GM23248 (cell line): ENCODE measurements around the gene LHCGR. TPM values are rescaled to one million over a fixed set of nuclear protein-coding genes. Genes with fewer than 3 reads are reported as not detected.
"Not testable (repeated sequence)": the region's sequence is repeated elsewhere in the genome, so short reads cannot be mapped to it uniquely, and the experiment has no call there.

Experiments used
- DNase-seq: peaks from one replicate; pipeline ENCODE4 v3.0.0-alpha.2; 2015
- H2AFZ ChIP-seq: fragments of 200-600 bp; sonication (generic); 2 replicates; pipeline ENCODE4 v1.6.1; 2016; ENCODE audit warnings: antibody characterized with exemption
- H3F3A ChIP-seq: fragments of 200-600 bp; sonication (generic); 2 replicates; pipeline ENCODE4 v1.6.1; 2016; ENCODE audit warnings: mild to moderate bottlenecking, antibody characterized with exemption, mixed run types; ENCODE audit not compliant: insufficient read depth
- H3K27ac ChIP-seq: fragments of 200-600 bp; sonication (generic); 2 replicates; pipeline ENCODE4 v1.5.1; 2016; ENCODE audit warnings: mild to moderate bottlenecking
- H3K27me3 ChIP-seq: fragments of 200-600 bp; sonication (generic); replicated peaks from 2 replicates; pipeline ENCODE4 v1.6.1; 2016; ENCODE audit warnings: mild to moderate bottlenecking; ENCODE audit not compliant: insufficient read depth
- H3K36me3 ChIP-seq: fragments of 200-600 bp; sonication (generic); 2 replicates; pipeline ENCODE4 v1.6.1; 2016; ENCODE audit warnings: low read depth, mild to moderate bottlenecking
- H3K4me1 ChIP-seq: fragments of 200-600 bp; sonication (generic); 2 replicates; pipeline ENCODE4 v1.6.1; 2016; ENCODE audit warnings: mild to moderate bottlenecking; ENCODE audit not compliant: insufficient read depth
- H3K4me2 ChIP-seq: fragments of 200-600 bp; sonication (generic); one replicate; pipeline ENCODE4 v1.6.1; 2016; ENCODE audit warnings: mild to moderate bottlenecking; ENCODE audit not compliant: unreplicated experiment
- H3K4me3 ChIP-seq: fragments of 200-600 bp; sonication (generic); 2 replicates; pipeline ENCODE4 v1.5.1; 2016; ENCODE audit warnings: mild to moderate bottlenecking
- H3K79me2 ChIP-seq: fragments of 200-600 bp; sonication (generic); 2 replicates; pipeline ENCODE4 v1.6.1; 2016; ENCODE audit warnings: mild to moderate bottlenecking; ENCODE audit not compliant: insufficient read depth
- H3K9ac ChIP-seq: fragments of 200-600 bp; sonication (generic); 2 replicates; pipeline ENCODE4 v1.6.1; 2016; ENCODE audit warnings: mild to moderate bottlenecking
- H3K9me2 ChIP-seq: fragments of 200-600 bp; sonication (generic); 2 replicates; pipeline ENCODE4 v1.6.1; 2016; ENCODE audit warnings: mixed run types, mild to moderate bottlenecking, moderate library complexity; ENCODE audit not compliant: insufficient read depth
- H3K9me3 ChIP-seq: fragments of 200-600 bp; sonication (generic); one replicate; pipeline ENCODE4 v1.6.1; 2017; ENCODE audit warnings: low read depth
- H4K20me1 ChIP-seq: fragments of 200-600 bp; sonication (generic); 2 replicates; pipeline ENCODE4 v1.6.0; 2016; ENCODE audit not compliant: insufficient read depth
- EZH2 ChIP-seq: fragments of 200-600 bp; sonication (generic); IDR thresholded peaks from 2 replicates; pipeline ENCODE4 v1.6.1; 2018; ENCODE audit warnings: antibody characterized with exemption, mild to moderate bottlenecking; ENCODE audit not compliant: insufficient read depth, poor library complexity, severe bottlenecking
- EZH2phosphoT487 ChIP-seq: fragments of 200-600 bp; sonication (generic); IDR thresholded peaks from 2 replicates; pipeline ENCODE4 v1.6.1; 2018; ENCODE audit warnings: antibody characterized with exemption, moderate library complexity, mild to moderate bottlenecking, low read depth; ENCODE audit not compliant: insufficient read depth
- WGBS, 2 experiments: methylation state at CpG; one replicate each; pipeline ENCODE4 v1.1.6; 2015 to 2017; ENCODE audit warnings: low lambda C conversion rate in 2 of 2, low coverage in 1 of 2; ENCODE audit errors: missing lambda C conversion rate in 2 of 2; 5-methylcytosine and 5-hydroxymethylcytosine counted together
- in situ Hi-C: fragments of 300-500 bp; cut with MboI; formaldehyde crosslinking; loops from 2 replicates; pipeline ENCODE4 v1.15.0; 2020
- polyA plus RNA-seq: library from polyadenylated mRNA; unstranded; fragments of >200 nt; fragmentation: Nextera tagmentation; extraction: Ambion mirVana; gene quantifications from 2 replicates; pipeline ENCODE4 v1.2.1, GENCODE V29; 2016
- total RNA-seq: library from RNA; depleted of rRNA; stranded (reverse); fragments of >200 nt; shearing (Covaris generic); gene quantifications from 2 replicates; pipeline ENCODE4 v1.2.3, GENCODE V29; 2014

Gene LHCGR
- total and polyA plus RNA-seq, 2 experiments from 2014 or later, result not detected

DNA sequence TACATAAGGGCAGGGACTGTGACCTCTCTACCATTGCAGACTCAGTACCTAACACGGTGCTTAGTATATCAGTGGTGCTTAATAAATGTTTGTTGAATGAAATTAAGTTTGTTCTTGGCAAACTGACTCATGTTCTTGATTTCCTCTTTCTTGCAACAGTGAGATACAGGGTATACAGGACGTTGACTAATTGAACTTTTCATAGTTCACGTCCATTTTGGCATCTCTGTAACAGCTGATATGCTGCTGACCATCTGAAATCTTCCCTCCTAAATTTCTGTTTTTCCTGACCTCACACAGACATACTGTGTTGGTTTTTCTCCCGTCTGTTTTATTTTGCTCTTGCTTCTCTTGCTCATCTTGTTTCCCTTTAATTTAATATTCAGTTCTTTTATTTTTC, 44.2 kb downstream of the LHCGR start:
- DNase-seq, result peak; percentile 36
- H3K4me1 ChIP-seq, result peaks cover 26% of the 10 kb centered on the region
- no peak overlapping the region for H2AFZ ChIP-seq
- no peaks in the 10 kb centered on the region for H3K9me3 ChIP-seq
- no peaks in the 10 kb centered on the region for H3K9me2 ChIP-seq
- in situ Hi-C loops, result no loop called here
- no peak overlapping the region for H3K4me2 ChIP-seq
- H4K20me1 ChIP-seq, result no peaks in the 10 kb centered on the region
- H3K79me2 ChIP-seq, result no peaks in the 10 kb centered on the region
- H3K4me3 ChIP-seq, result no peak overlapping the region
- H3F3A ChIP-seq, result peaks cover 12% of the 10 kb centered on the region; the same call in 1 of the 2 replicates
- H3K36me3 ChIP-seq, result no peaks in the 10 kb centered on the region
- no peak overlapping the region for H3K27ac ChIP-seq
- H3K27me3 ChIP-seq, result no peaks in the 10 kb centered on the region
- TF ChIP-seq EZH2 (no peak), EZH2phosphoT487 (no peak)
- H3K9ac ChIP-seq, result no peak overlapping the region
- 45 to 50% methylated on average over 4 of the region's 4 CpGs for WGBS, 2 experiments

DNA sequence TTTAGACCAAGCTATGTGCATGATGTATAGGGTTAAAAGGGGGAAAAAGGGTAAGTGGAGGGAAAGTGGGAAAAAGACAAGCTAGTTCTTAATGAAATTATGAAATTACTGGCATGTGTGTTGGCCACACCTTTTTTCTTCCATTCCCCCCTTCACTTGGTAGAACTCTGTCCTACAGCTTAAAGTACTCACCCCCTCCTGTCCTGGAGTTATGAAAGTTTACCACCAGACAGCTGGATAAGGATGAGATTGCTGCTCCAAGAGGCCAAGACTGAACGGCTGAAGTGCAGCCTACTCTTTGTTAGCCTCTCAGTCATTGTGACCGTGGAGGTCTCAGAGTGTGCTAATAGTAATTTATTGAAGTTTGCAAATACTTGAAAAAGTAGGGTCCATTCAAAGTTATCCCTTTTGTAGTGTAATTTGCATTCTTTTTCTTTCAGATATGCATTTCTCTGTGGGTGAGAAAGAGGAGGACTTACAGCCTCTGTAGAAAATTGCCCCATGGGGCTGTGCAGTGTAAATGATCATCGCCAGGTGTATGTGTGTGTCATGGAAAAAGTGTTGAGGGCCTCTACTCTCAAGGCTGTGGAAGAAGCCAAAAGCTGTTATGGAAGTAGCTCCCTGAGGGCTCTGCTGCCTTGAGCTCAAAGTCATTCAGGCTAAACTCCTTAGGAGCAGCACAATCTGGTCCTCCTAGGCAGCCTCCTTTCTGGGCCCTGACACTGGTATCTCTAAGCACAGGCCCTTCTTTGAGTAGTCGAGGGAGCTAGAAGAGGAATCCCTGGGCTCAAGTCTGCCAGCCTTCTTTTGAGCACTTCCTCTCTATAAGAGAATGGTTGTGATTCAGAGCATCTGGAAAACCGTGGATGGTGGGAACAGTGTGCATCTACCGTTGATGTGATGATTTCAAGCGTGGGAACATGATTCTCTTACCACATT, 46.2 kb downstream of the LHCGR start:
- TF ChIP-seq EZH2phosphoT487 (no peak), EZH2 (no peak)
- 59 to 63% methylated on average over 7 of the region's 7 CpGs for WGBS, 2 experiments
- Histone ChIP-seq H3K4me1 (peaks cover 15% of the 10 kb centered on the region), H3K9me3 (no peaks in the 10 kb centered on the region), H3F3A (peaks cover 8% of the 10 kb centered on the region; the same call in 1 of the 2 replicates), H3K9me2 (no peaks in the 10 kb centered on the region), H3K27me3 (no peaks in the 10 kb centered on the region), H3K4me2 (no peak overlapping the region), H3K4me3 (no peak overlapping the region), H3K9ac (no peak overlapping the region), H4K20me1 (no peaks in the 10 kb centered on the region), H3K36me3 (no peaks in the 10 kb centered on the region), H3K27ac (no peak overlapping the region), H3K79me2 (no peaks in the 10 kb centered on the region), H2AFZ (no peak overlapping the region)
- no peak for DNase-seq
- in situ Hi-C loops, result no loop called here

DNA sequence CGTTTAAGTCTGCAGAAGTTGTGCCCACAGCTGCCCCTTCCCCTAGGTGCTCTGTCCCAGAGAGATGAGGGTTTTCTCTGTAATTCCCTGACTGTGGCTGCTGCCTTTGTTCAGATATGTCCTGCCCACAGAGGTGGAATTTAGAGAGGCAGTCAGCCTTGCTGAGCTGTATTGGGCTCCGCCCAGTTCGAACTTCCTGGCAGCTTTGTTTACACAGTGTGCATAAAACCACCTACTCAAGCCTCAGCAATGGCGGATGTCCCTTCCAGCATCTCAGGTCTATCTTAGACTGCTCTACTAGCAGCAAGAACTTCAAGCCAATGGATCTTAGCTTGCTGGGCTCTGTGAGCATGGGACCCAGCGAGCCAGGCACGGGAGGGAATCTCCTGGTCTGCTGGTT, 48.1 kb downstream of the LHCGR start:
- no peak for DNase-seq

DNA sequence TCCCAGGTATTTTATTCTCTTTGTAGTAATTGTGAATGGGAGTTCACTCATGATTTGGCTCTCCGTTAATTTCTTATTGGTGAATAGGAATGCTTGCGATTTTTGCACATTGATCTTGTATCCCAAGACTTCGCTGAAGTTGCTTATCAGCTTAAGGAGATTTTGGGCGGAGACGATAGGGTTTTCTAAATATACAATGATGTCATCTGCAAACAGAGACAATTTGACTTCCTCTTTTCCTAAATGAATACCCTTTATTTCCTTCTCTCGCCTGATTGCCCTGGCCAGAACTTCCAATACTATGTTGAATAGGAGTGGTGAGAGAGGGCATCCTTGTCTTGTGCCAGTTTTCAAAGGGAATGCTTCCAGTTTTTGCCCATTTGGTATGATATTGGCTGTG, 51.9 kb downstream of the LHCGR start:
- H3K4me2 ChIP-seq, in situ Hi-C loops, H3K79me2 ChIP-seq, H3K9me2 ChIP-seq, H3K27me3 ChIP-seq, H3K4me3 ChIP-seq, H2AFZ ChIP-seq, H3K27ac ChIP-seq, H3K9me3 ChIP-seq, DNase-seq, H4K20me1 ChIP-seq, H3K9ac ChIP-seq, H3K36me3 ChIP-seq: not testable (repeated sequence)
- Histone ChIP-seq H3F3A (peaks cover 11% of the 10 kb centered on the region), H3K4me1 (peaks cover 14% of the 10 kb centered on the region)
- WGBS, 2 experiments, result 88 to 89% methylated on average over 6 of the region's 6 CpGs

More for the DNA sequence above, 48.1 kb downstream of the LHCGR start:
- no peaks in the 10 kb centered on the region for H3K9me3 ChIP-seq
- H3K9me2 ChIP-seq, result no peaks in the 10 kb centered on the region
- H2AFZ ChIP-seq, result no peak overlapping the region
- H3K9ac ChIP-seq, result no peak overlapping the region
- no peak overlapping the region for H3K27ac ChIP-seq
- TF ChIP-seq EZH2 (no peak), EZH2phosphoT487 (no peak)
- H3F3A ChIP-seq, result no peaks in the 10 kb centered on the region
- H3K4me2 ChIP-seq, result no peak overlapping the region
- in situ Hi-C loops, result no loop called here
- no peaks in the 10 kb centered on the region for H3K79me2 ChIP-seq
- H3K36me3 ChIP-seq, result no peaks in the 10 kb centered on the region
- H4K20me1 ChIP-seq, result no peaks in the 10 kb centered on the region
- no peaks in the 10 kb centered on the region for H3K27me3 ChIP-seq
- peaks cover 9% of the 10 kb centered on the region for H3K4me1 ChIP-seq
- WGBS, 2 experiments, result 85 to 86% methylated on average over 6 of the region's 6 CpGs
- H3K4me3 ChIP-seq, result no peak overlapping the region
